ENCODE results near the gene SHISA7.
"Not testable (repeated sequence)": the region's sequence is repeated elsewhere in the genome, so short reads cannot be mapped to it uniquely, and the experiment has no call there.

Gene SHISA7

DNA sequence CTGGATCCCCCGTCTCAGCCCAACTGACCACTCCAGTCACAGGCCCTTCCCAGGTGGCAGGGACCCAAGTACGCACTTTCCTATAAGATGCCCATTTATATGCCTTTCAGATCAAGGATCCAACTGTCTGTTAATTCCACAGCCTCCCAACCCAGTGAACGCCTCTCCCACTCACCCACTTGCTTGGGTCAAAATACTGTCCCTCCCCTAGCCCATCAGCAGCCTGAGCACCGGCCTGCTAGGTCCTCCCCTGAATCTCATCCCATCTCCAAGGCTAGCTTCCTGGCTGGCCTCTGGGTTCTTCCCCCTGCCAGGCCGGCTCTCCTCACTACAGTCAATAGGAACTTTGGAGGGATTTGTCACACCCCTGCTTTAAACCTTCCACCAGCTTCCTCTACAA, 37.5 kb downstream of the SHISA7 start:
- no peak for TF ChIP-seq CTCF (IDR thresholded peaks at IDR 0.05; ENCODE audit: low read depth, low read length)
- DNase-seq (ENCODE audit: extremely low read depth, low read depth): no peak

GRCh38 chr19:55402509-55402908, 40.6 kb downstream of the SHISA7 start:
- TF ChIP-seq CTCF (IDR thresholded peaks at IDR 0.05; ENCODE audit: low read depth, low read length): no peak

DNA sequence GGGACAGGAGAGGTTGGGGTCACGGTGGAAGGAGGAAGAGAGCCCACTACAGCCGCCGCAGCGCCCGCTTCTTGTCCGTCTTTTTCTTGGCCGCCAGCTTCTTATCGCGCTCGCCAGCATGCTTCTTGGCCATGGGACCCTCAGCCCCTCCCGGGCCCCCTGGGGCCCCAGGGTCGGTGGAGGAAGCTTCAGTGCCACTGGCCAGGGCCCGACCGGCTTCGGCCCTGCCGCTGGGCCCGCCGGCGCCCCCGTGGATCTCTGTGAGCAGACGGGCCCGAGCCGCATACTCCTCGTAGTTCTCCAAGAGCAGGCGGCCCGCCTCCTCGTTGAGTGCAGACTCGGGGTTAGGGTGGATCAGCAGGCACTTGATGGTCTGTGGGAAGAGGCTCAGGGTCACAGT, 41.7 kb downstream of the SHISA7 start:
- DNase-seq (ENCODE audit: extremely low read depth, low read depth): not testable (repeated sequence)

More at GRCh38 chr19:55402509-55402908, 40.6 kb downstream of the SHISA7 start:
- no peak for DNase-seq (ENCODE audit: extremely low read depth, low read depth)

DNA sequence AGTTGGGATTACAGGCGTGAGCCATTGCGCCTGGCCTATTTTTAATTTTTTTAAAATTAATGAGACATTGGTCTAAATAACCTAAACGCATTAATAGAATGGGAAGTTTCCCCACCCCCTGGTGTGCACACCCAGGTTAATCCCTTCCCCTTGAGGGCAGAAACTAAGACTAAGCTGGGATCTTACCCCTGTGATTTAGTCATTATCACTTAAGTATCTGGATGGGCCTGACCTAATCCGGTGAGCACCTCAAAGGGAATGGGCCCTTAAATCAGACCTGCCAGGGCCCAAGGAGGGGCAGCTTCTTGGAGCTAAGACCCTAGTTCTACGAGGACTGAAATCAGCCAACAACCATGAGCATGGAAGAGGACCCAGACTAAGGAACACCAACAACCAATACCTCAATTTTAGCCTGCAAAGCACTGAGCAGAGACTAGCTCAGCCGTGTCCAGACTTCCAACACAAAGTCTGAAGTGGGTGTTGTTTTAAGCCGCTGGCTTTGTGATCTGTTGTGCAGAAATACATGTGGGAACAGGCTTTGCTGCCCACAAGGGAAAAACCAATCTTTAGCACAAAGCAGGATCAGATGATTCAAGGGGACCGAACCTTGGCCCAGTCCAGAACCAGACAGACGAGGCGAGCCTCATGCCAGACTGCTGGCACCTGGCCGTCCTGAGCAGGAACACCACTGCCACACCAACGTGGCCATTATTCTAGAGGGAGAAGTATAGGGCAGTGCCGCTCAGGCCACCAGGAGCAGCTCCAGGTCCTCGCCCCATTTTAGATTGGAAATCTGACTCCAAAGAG, 42.6 kb downstream of the SHISA7 start:
- no peak for DNase-seq (ENCODE audit: extremely low read depth, low read depth)
- no peak for TF ChIP-seq CTCF (IDR thresholded peaks at IDR 0.05; ENCODE audit: low read depth, low read length)

DNA sequence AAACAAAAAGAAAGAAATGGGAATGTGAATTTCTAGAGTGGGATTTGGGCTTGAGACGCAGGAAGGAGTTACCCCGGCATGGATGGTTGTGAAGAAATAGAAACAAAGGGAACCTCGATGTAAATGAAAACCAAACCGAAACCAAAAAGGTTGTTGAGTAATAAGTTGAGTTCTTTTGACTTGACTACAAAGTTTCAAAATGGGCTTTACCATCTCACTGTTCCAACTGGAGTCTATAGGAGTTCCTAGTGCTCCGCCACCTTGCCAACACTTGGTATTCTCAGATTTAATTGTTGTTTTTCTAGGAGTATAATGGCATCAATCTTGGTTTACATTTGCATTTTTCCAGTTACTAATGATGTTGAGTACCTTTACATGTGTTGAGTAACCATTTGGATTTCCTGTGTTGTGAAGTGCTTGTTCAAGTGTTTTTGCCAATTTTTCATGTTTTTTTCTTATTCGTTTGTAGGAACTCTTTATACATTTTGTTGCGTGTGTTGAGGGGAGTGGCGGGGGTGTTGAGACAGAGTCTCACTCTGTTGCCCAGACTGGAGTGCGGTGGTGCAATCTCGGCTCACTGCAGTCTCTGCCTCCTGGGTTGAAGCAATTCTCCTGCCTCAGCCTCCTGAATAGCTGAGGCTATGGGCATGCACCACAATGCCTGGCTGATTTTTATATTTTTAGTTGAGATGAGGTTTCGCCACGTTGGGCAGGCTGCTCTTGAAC, 44.7 kb downstream of the SHISA7 start:
- TF ChIP-seq CTCF (IDR thresholded peaks at IDR 0.05; ENCODE audit: low read depth, low read length): no peak
- DNase-seq (ENCODE audit: extremely low read depth, low read depth): no peak

DNA sequence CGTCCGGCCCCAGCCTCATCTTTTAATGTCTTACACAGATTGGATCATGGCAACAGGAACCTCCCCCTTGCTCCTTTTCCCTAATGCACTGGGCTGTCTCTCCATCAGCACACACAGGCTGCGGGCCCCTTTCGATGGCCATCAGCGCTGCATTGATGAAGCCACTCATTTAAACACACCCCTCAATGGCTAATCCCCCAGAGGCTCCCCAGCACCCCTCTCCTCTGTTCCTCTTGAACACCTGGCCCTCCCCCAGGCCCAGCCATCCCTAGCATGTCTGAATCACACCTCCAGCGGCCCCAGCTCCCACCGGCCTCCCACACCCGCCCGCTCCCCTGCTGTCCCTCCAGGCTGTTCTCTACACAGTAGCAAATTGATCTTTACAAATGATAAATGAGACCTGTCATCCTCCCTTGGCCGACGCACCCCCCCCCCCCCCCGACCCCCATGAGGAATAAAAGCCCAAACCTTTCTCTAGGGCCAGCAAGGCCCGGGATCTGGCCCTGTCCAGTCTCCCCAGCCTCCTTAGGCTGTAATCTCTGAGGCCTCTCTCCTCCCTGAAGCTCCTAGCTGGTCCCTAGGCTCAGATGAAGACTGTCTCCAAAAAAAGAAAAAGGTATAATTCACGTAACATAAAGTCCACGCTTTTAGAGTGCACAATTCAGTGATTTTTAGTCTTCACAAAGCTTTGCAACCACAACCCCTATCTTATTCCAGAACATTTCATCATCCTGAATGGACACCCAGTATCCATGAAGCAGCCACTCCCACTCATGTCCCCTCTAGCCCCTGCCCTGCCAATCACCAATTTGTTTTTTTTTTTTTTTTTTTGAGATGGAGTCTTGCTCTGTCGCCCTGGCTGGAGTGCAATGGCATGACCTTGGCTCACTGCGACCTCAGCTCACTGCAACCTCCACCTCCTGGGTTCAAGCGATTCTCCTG, 50.0 kb downstream of the SHISA7 start:
- TF ChIP-seq CTCF (IDR thresholded peaks at IDR 0.05; ENCODE audit: low read depth, low read length): no peak
- DNase-seq (ENCODE audit: extremely low read depth, low read depth): no peak

DNA sequence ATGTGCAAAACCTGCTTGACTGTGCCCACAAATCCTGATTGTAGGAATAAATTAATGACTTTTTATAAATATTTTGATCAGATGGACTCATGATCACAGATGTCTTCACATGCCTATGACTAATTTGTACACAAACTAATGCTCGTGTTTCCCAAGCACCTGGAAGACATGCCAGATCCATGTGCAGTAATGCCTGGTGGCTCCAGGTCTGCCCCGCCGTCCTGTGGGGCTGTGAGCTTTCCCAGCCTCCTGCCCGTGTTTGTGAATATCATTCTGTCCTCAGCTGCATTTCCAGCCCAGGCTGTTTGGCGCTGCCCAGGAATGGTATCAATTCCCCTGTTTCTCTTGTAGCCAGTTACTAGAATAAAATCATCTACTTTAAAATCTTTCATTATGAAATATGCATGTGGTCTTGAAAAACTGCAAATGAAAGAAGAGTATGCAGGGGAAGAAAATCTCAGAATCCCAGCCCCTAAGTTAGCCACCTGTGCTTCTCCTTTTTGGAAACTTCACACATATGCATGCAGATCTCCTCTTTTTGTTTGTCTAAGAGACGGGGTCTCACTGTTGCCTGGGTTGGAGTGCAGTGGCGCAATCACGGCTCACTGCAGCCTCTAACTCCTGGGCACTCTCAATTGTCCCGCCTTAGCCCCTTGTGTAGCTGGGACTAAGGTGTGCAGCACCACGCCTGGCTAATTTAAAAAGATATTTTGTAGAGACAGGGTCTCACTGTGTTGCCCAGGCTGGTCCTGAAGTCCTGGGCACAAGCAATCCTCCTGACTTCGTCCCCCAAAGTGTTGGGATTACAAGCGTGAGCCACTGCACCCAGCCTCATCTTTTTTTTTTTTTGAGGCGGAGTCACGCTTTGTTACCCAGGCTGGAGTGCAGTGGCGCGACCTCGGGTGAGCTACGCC, 51.1 kb downstream of the SHISA7 start:
- DNase-seq (ENCODE audit: extremely low read depth, low read depth): no peak
- no peak for TF ChIP-seq CTCF (IDR thresholded peaks at IDR 0.05; ENCODE audit: low read depth, low read length)

All from AG09319 (cell line).